GM12878 (cell line): Measurements from ENCODE around the gene DSC3. TPM values are rescaled to one million over a fixed set of nuclear protein-coding genes. Genes with fewer than 3 reads are reported as not detected.

Experiments used
- ATAC-seq: fragments of 200-7000 bp; cut with Tn5 transposase; 3 replicates; pipeline ENCODE4 v1.9.1; 2020; ENCODE audit warnings: mild to moderate bottlenecking, moderate library complexity
- BruUV-seq: library from RNA; stranded (reverse); fragments of 400-500 nt; replicated peaks from 2 replicates; lab custom pipeline; 2021; lab: Mats Ljungman, UMichigan
- CTCF ChIA-PET: fragments of 300-600 bp; sonication (Branson Sonifier 250); formaldehyde crosslinking; extraction: SDS; loops from one replicate; lab custom pipeline; 2021; ENCODE audit warnings: inconsistent platforms; lab: Yijun Ruan, JAX
- POLR2A ChIA-PET: fragments of 350-600 bp; formaldehyde crosslinking; extraction: SDS; loops from one replicate; lab custom pipeline; 2021; ENCODE audit warnings: inconsistent platforms; lab: Charles Lee
- RAD21 ChIA-PET: fragments of 300-600 bp; sonication (Branson Sonifier 250); formaldehyde crosslinking; loops from one replicate; lab custom pipeline; 2023; ENCODE audit warnings: antibody characterized with exemption; ENCODE audit not compliant: unreplicated experiment; lab: Charles Lee
- SMC1A ChIA-PET: fragments of 300-600 bp; sonication (Branson Sonifier 250); formaldehyde crosslinking; loops from one replicate; lab custom pipeline; 2023; ENCODE audit not compliant: unreplicated experiment, uncharacterized antibody; lab: Charles Lee
- DNase-seq: peaks from one replicate; pipeline ENCODE4 v3.0.0-alpha.2; 2011; ENCODE audit warnings: low read depth, low spot score
- FAIRE-seq: peaks from 3 replicates; lab custom pipeline; 2011; peaks lifted over from hg19 to GRCh38; lab: Jason Lieb, UNC
- H2AFZ ChIP-seq: 2 replicates; pipeline ENCODE4 v1.6.0; 2011; ENCODE audit warnings: low read depth, low read length, control low read depth; ENCODE audit not compliant: control insufficient read depth
- H3K27ac ChIP-seq: 2 replicates; pipeline ENCODE4 v1.5.1; 2011; ENCODE audit warnings: control low read depth; ENCODE audit not compliant: control insufficient read depth, insufficient read depth
- H3K27me3 ChIP-seq, 2 experiments: replicated peaks in 1 of 2; 2 replicates each; pipeline versions ENCODE4 v1.6.0 to v1.6.1; 2011; ENCODE audit warnings: low read length in 1 of 2; ENCODE audit not compliant: control insufficient read depth in 2 of 2, insufficient read depth in 2 of 2
- H3K36me3 ChIP-seq, 2 experiments: 2 replicates each; pipeline ENCODE4 v1.5.1; 2011; ENCODE audit warnings: low read length in 1 of 2; ENCODE audit not compliant: control insufficient read depth in 2 of 2, insufficient read depth in 2 of 2
- H3K4me1 ChIP-seq: 2 replicates; pipeline ENCODE4 v1.6.1; 2011; ENCODE audit warnings: mild to moderate bottlenecking, low read length, moderate library complexity, mixed read lengths; ENCODE audit not compliant: control insufficient read depth, insufficient read depth
- H3K4me2 ChIP-seq: 2 replicates; pipeline ENCODE4 v1.6.0; 2011; ENCODE audit warnings: control low read depth; ENCODE audit not compliant: control insufficient read depth, insufficient read depth
- H3K4me3 ChIP-seq: fragments of 200-600 bp; sonication (generic); 2 replicates; pipeline ENCODE4 v1.5.1; 2016
- H3K79me2 ChIP-seq: 2 replicates; pipeline ENCODE4 v1.6.0; 2011; ENCODE audit warnings: low read length; ENCODE audit not compliant: control insufficient read depth, insufficient read depth
- H3K9ac ChIP-seq: 2 replicates; pipeline ENCODE4 v1.8.0; 2011; ENCODE audit warnings: low read length, control low read depth, mixed read lengths; ENCODE audit not compliant: control insufficient read depth, insufficient read depth
- H3K9me3 ChIP-seq: replicated peaks from 3 replicates; pipeline ENCODE4 v1.5.1; 2011; ENCODE audit warnings: mild to moderate bottlenecking, low read length; ENCODE audit not compliant: control insufficient read depth, insufficient read depth
- H4K20me1 ChIP-seq: 2 replicates; pipeline ENCODE4 v1.6.0; 2011; ENCODE audit not compliant: control insufficient read depth, insufficient read depth
- DPF2 ChIP-seq: fragments of 450-650 bp; IDR thresholded peaks from 2 replicates; pipeline ENCODE4 v1.6.1; 2017; ENCODE audit warnings: mild to moderate bottlenecking
- EED ChIP-seq: sonication (generic); IDR thresholded peaks from 2 replicates; pipeline ENCODE4 v1.6.1; 2016; ENCODE audit warnings: antibody characterized with exemption, low read depth
- GABPA ChIP-seq: IDR thresholded peaks from 2 replicates; pipeline ENCODE4 v1.6.1; 2014; ENCODE audit warnings: antibody characterized with exemption, low read depth, mild to moderate bottlenecking, inconsistent platforms
- HDAC6 ChIP-seq: fragments of 200-600 bp; sonication (generic); IDR thresholded peaks from one replicate; pipeline ENCODE4 v1.8.0; 2017; ENCODE audit warnings: antibody characterized with exemption; ENCODE audit not compliant: unreplicated experiment
- MAX ChIP-seq: IDR thresholded peaks from 2 replicates; pipeline ENCODE4 v1.6.1; 2012; ENCODE audit warnings: low read depth, low read length, improper control_type of control experiment
- MXI1 ChIP-seq: fragments of 150-350 bp; IDR thresholded peaks from 2 replicates; pipeline ENCODE4 v1.6.1; 2011; ENCODE audit warnings: low read depth, mild to moderate bottlenecking, inconsistent platforms, low read length, improper control_type of control experiment
- NR2F1 ChIP-seq: fragments of 450-650 bp; conservative IDR thresholded peaks from 2 replicates; pipeline ENCODE4 v1.6.1; 2017; ENCODE audit warnings: mild to moderate bottlenecking
- POLR2A ChIP-seq: IDR thresholded peaks from 2 replicates; pipeline ENCODE4 v1.6.1; 2011; ENCODE audit warnings: low read depth, mild to moderate bottlenecking, low read length
- PRDM15 ChIP-seq: fragments of 450-650 bp; formaldehyde crosslinking; IDR thresholded peaks from 2 replicates; pipeline ENCODE4 v1.4.0; 2020; ENCODE audit warnings: mild to moderate bottlenecking, moderate library complexity
- RELB ChIP-seq: fragments of 450-650 bp; IDR thresholded peaks from 2 replicates; pipeline ENCODE4 v1.6.1; 2017; ENCODE audit warnings: low read depth, mild to moderate bottlenecking, moderate library complexity
- SMAD5 ChIP-seq: IDR thresholded peaks from 2 replicates; pipeline ENCODE4 v1.6.1; 2016; ENCODE audit warnings: antibody characterized with exemption, low read depth
- SMC3 ChIP-seq: IDR thresholded peaks from 2 replicates; pipeline ENCODE4 v1.6.1; 2011; ENCODE audit warnings: low read length, improper control_type of control experiment, borderline replicate concordance
- SREBF1 ChIP-seq: IDR thresholded peaks from 2 replicates; pipeline ENCODE4 v1.6.1; 2012; ENCODE audit warnings: mild to moderate bottlenecking, low read length
- WRNIP1 ChIP-seq: IDR thresholded peaks from 2 replicates; pipeline ENCODE4 v1.6.1; 2011; ENCODE audit warnings: low read depth, low read length, improper control_type of control experiment, borderline replicate concordance
- ZBTB40 ChIP-seq: fragments of 450-650 bp; IDR thresholded peaks from 2 replicates; pipeline ENCODE4 v1.6.1; 2016; ENCODE audit warnings: mild to moderate bottlenecking, moderate library complexity, borderline replicate concordance
- WGBS: methylation state at CpG from one replicate; pipeline ENCODE4 v1.1.6; 2016; ENCODE audit warnings: low lambda C conversion rate; ENCODE audit not compliant: insufficient replicate concordance, insufficient coverage; ENCODE audit errors: missing lambda C conversion rate; 5-methylcytosine and 5-hydroxymethylcytosine counted together
- in situ Hi-C: fragments of 300-500 bp; cut with MboI; formaldehyde crosslinking; loops from 9 replicates; pipeline ENCODE4 v1.14.3; 2018; ENCODE audit warnings: mixed read lengths
- intact Hi-C: fragments of 100-400 bp; cut with micrococcal nuclease; formaldehyde crosslinking; loops from one replicate; pipeline ENCODE4 v1.14.2; 2022; ENCODE audit not compliant: unreplicated experiment
- polyA plus RNA-seq, 11 experiments: library from polyadenylated mRNA; depleted of rRNA in 4 of 11; unstranded in 6 of 11; stranded (reverse) in 5 of 11; fragments of >200 nt; fragmentation: Nextera tagmentation in 4 of 11; fragmentation: Illumina TruSeq in 1 of 11; extraction: Ambion mirVana in 4 of 11; extraction: Trizol in 1 of 11; gene quantifications; 1 replicate in 1 of 11; 2 replicates in 10 of 11; pipeline versions ENCODE4 v1.2.1 to v1.2.3, GENCODE V29; 2011 to 2016; ENCODE audit warnings: inconsistent platforms in 2 of 11, missing spikeins in 2 of 11, low read depth in 1 of 11
- total RNA-seq, 4 experiments: library from RNA; depleted of rRNA in 3 of 4; stranded (reverse); fragments of >200 nt in 3 of 4; fragmentation: Illumina TruSeq in 1 of 4; extraction: Trizol in 1 of 4; gene quantifications; 2 replicates each; pipeline versions ENCODE4 v1.2.1 to v1.2.3, GENCODE V29; 2013 to 2021

DSC3 gene
- total and polyA plus RNA-seq, 10 of the 15 experiments (the other 5 are each of a cell fraction or from before 2014, with no cell fraction given): 0.01 to 2.9 (median 1.6) TPM

GRCh38 chr18:31041271-31042083 lies 1.1 kb downstream of the DSC3 start:
- no TSS peak for BruUV-seq
- Histone ChIP-seq H3K27ac (no peak overlapping the region), H4K20me1 (no peaks in the 10 kb centered on the region), H3K4me3 (no peak overlapping the region), H3K4me1 (no peaks in the 10 kb centered on the region), H3K79me2 (no peaks in the 10 kb centered on the region), H3K4me2 (no peak overlapping the region), H3K9me3 (peaks cover 6% of the 10 kb centered on the region; the same call in 2 of the 3 replicates), H3K36me3 (no peaks in the 10 kb centered on the region), H2AFZ (no peak overlapping the region), H3K27me3 (peaks cover 2 to 20% of the 10 kb centered on the region in 2 experiments), H3K9ac (no peak overlapping the region)
- POLR2A ChIA-PET: no interaction called here
- TF ChIP-seq GABPA (no peak), HDAC6 (no peak), MXI1 (no peak), PRDM15 (CRISPR knock-in tag) (no peak), SMC3 (no peak), RELB (no peak), EED (no peak), POLR2A (no peak), NR2F1 (no peak), SMAD5 (no peak), SREBF1 (no peak), MAX (no peak), DPF2 (no peak), WRNIP1 (no peak), ZBTB40 (no peak)
- RAD21 ChIA-PET: no interaction called here
- SMC1A ChIA-PET: interaction anchor here (0.9 kb wide), 1 partner anchor 14 kb away, joined by 3 read pairs; no protein-coding TSS in a partner anchor
- CTCF ChIA-PET: no interaction called here
- 61% methylated on average over 41 of the region's 52 CpGs for WGBS
- DNase-seq: no peak
- FAIRE-seq: no peak
- intact Hi-C loops: no loop called here
- no peak for ATAC-seq
- in situ Hi-C loops: no loop called here
